Ecto neural progenitor cell (in vitro differentiated cells): ENCODE measurements around the gene INPP5F.
A peak's percentile ranks its signal among the peaks of the same experiment; 100 is the strongest.

Experiments
- DNase-seq: peaks from one replicate; pipeline ENCODE4 v3.0.0-alpha.2; 2018; ENCODE audit warnings: low spot score

Gene INPP5F

GRCh38 chr10:119725828-119726675 lies at the start of gene INPP5F:
INPP5F (plus strand) TSS chr10:119726050; CDS start chr10:119726263, 213 bp downstream.
- DNase-seq, result peak; percentile 99

- no peak for DNase-seq
Measured at GRCh38 chr10:119677126-119677525, 48.7 kb upstream of the INPP5F start.

GRCh38 chr10:119677904-119678755 lies 47.7 kb upstream of the INPP5F start:
- no peak for DNase-seq

GRCh38 chr10:119679480-119679829 lies 46.4 kb upstream of the INPP5F start:
- no peak for DNase-seq

GRCh38 chr10:119680050-119680449 lies 45.8 kb upstream of the INPP5F start:
- no peak for DNase-seq

GRCh38 chr10:119680650-119681081 lies 45.2 kb upstream of the INPP5F start:
- no peak for DNase-seq

- peak; percentile 81 for DNase-seq
Measured at GRCh38 chr10:119686465-119687191, 39.2 kb upstream of the INPP5F start.

- peak; percentile 75 for DNase-seq
Measured at GRCh38 chr10:119687192-119688032, 38.4 kb upstream of the INPP5F start.

GRCh38 chr10:119688033-119688508 lies 37.8 kb upstream of the INPP5F start:
- no peak for DNase-seq

- no peak for DNase-seq
Measured at GRCh38 chr10:119689016-119689580, 36.8 kb upstream of the INPP5F start.

GRCh38 chr10:119691726-119692125 lies 34.1 kb upstream of the INPP5F start:
- DNase-seq, result no peak

- DNase-seq, result no peak
Measured at GRCh38 chr10:119693262-119693957, 32.4 kb upstream of the INPP5F start.

GRCh38 chr10:119694608-119695007 lies 31.2 kb upstream of the INPP5F start:
- no peak for DNase-seq

- no peak for DNase-seq
Measured at GRCh38 chr10:119700321-119700954, 25.4 kb upstream of the INPP5F start.

GRCh38 chr10:119701861-119702260 lies 24.0 kb upstream of the INPP5F start:
- no peak for DNase-seq

GRCh38 chr10:119702583-119702982 lies 23.3 kb upstream of the INPP5F start:
- DNase-seq, result no peak

- DNase-seq, result no peak
Measured at GRCh38 chr10:119703903-119704508, 21.8 kb upstream of the INPP5F start.

GRCh38 chr10:119705434-119705831 lies 20.4 kb upstream of the INPP5F start:
- no peak for DNase-seq

- no peak for DNase-seq
Measured at GRCh38 chr10:119706521-119707278, 19.1 kb upstream of the INPP5F start.
